IPS-18a (cell line): Measurements from ENCODE around the gene FOXM1.
A peak's percentile ranks its signal among the peaks of the same experiment; 100 is the strongest.

Source experiments
- H3K27ac ChIP-seq: one replicate; pipeline ENCODE4 v1.5.1; 2013; ENCODE audit warnings: low read length
- H3K27me3 ChIP-seq: one replicate; pipeline ENCODE4 v1.6.1; 2013; ENCODE audit warnings: mild to moderate bottlenecking, low read length; ENCODE audit not compliant: control insufficient read depth, insufficient read depth
- H3K36me3 ChIP-seq: one replicate; pipeline ENCODE4 v1.6.1; 2013; ENCODE audit warnings: low read depth, low read length; ENCODE audit not compliant: control insufficient read depth
- H3K4me1 ChIP-seq: one replicate; pipeline ENCODE4 v1.6.1; 2013; ENCODE audit warnings: low read depth, low read length; ENCODE audit not compliant: control insufficient read depth
- H3K4me3 ChIP-seq: one replicate; pipeline ENCODE4 v1.5.1; 2013; ENCODE audit warnings: low read length
- H3K9ac ChIP-seq: one replicate; pipeline ENCODE4 v1.6.1; 2013; ENCODE audit warnings: mild to moderate bottlenecking, low read length, moderate library complexity
- H3K9me3 ChIP-seq: one replicate; pipeline ENCODE4 v1.6.1; 2013; ENCODE audit warnings: low read depth, low read length; ENCODE audit not compliant: control insufficient read depth

The FOXM1 gene

DNA sequence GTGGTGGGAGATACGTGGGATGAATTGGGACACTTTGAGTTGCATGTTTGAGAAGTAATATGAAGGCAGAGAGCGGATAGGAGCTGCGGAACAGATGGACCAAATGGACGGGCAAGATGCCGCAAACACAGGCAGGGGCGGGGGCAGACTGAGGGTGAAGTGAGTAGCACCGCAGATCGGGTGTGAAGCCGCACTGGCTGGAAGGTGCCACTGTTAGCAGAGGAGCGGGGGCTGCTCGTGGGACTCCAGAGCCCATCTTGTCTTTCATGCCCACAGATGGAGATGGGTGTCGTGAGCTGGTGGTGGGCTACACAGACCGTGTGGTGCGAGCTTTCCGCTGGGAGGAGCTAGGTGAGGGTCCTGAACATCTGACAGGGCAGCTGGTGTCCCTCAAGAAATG is 57.2 kb downstream of the FOXM1 start:
- peaks cover 45% of the 10 kb centered on the region for H3K36me3 ChIP-seq
- H3K9ac ChIP-seq: no peak overlapping the region
- no peaks in the 10 kb centered on the region for H3K27me3 ChIP-seq
- H3K4me1 ChIP-seq: peaks cover 2% of the 10 kb centered on the region
- no peaks in the 10 kb centered on the region for H3K9me3 ChIP-seq
- H3K27ac ChIP-seq: no peak overlapping the region
- no peak overlapping the region for H3K4me3 ChIP-seq

DNA sequence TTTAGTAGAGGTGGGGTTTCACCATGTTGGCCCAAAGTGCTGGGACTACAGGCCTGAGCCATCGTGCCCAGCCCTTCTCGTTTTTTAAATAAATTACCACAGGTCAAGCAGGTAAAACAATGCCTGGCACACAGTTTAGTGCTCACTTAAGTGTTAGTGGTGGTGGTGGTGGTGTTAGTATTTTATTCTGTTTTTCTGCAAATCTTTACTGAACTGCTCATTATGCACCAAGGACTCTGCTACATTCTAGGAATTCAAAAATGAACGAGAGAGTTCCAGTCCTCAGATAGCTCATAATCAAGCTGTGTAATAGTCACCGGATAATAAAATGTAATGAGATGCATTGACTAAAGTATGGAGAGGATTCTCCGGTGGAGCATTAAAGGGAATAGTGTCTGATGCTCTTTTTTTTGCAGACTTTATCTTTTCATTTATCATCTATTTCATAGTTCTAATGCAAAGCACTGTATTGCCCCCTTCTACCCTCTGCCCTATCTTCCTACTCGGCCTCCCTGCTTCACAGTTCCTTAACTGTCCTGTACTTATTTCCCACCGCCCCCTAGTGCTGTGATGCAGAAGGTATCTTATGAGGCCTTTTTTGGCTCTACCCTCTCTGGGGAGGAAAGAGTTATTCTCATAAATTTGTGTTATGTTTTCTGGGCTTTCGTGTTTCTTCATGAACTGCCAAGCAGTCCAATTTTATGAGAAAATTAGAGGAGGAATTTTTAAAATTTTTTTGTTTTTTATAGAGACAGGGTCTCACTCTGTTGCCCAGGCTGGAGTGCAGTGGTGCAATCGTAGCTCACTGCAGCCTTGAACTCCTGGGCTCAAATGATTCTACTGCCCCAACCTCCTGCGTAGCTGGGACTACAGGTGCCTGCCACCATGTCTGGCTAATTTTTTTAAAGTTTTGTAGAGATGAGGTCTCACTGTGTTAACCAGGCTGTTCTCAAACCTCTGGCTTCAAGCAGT is 63.5 kb downstream of the FOXM1 start:
- Histone ChIP-seq H3K27ac (peak overlapping the region; percentile 93), H3K9me3 (no peaks in the 10 kb centered on the region), H3K4me3 (peak overlapping the region; percentile 88), H3K36me3 (peaks cover 12% of the 10 kb centered on the region), H3K9ac (peak overlapping the region; percentile 93), H3K4me1 (peaks cover 7% of the 10 kb centered on the region), H3K27me3 (no peaks in the 10 kb centered on the region)

DNA sequence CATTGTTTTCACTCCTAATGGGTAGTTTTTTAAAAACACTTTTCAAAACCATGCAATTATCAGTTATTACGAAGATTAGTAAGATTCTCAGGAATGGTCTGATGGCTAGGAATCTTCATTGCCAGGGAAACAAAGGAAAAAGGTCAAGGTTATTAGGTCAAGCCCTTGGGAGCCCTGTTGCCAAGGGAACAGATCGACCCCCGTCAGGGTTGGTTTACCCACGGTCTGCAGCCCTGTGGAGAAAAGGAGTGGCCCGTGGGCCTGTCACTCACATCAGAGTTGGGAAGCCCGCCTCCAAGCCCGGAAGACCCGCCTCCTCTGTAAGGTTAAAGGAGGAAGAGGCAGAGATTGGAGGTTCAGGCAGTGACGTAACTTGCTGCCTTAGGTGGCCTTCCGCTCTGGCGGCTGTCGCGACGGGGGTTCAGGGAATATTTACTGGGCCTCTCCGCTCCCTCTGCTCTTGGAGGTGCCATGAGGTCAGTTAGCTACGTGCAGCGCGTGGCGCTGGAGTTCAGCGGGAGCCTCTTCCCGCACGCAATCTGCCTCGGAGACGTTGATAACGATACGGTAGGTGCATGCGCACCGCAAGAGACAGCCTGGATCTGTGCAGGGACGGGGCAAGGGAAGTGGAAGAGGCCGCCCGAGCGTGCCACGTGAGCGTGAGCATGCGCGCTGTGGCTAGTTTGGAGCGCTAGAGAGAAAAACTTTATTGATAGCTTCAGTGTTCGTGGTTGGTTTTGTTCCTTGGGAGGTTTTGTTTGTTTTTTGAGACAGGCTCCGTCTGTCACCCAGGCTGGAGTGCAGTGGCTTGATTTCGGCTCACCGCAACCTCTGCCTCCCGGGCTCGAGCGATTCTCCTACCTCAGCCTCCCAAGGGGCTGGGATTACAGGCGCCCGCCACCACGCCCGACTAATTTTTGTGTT is 64.4 kb downstream of the FOXM1 start, which contains the start of gene ITFG2:
Gene ITFG2, plus strand, starts transcription at position 379 of the 924 bp plus-strand sequence. Its CDS starts 93 bp downstream, at position 472.
- H3K4me3 ChIP-seq: peak within 1 kb of the TSS; percentile 88
- peaks cover 7% of the 10 kb centered on the region for H3K4me1 ChIP-seq
- H3K27ac ChIP-seq: peak within 1 kb of the TSS; percentile 93
- peak within 1 kb of the TSS; percentile 93 for H3K9ac ChIP-seq
- no peaks in the 10 kb centered on the region for H3K27me3 ChIP-seq
- peaks cover 3% of the 10 kb centered on the region for H3K36me3 ChIP-seq
- H3K9me3 ChIP-seq: no peaks in the 10 kb centered on the region

DNA sequence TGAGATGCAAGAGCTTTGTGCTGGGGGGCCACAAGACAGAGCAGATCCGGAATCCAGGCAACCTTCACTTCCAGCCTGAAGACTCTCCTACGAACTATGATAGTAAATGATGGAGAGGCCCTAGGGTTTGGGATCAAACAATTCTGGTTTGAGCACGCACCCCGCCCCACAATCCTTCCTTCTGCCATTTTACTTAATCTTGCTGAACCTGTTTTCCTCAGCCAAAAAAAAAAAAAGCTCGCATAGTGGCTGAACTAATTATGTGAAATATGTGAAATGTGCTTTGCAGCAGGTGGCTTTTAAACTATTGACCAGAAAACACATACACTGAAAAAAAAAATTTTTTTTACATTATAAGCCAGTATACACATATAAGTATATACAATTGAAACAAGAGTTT is 65.2 kb downstream of the FOXM1 start:
- Histone ChIP-seq H3K9me3 (no peaks in the 10 kb centered on the region), H3K4me1 (peaks cover 7% of the 10 kb centered on the region), H3K27ac (no peak overlapping the region), H3K27me3 (no peaks in the 10 kb centered on the region), H3K36me3 (no peaks in the 10 kb centered on the region), H3K4me3 (peak overlapping the region; percentile 6), H3K9ac (no peak overlapping the region)
